SU-DHL-6 (cell line): ENCODE results near the gene ERP29.

ENCODE experiments used
- H2AFZ ChIP-seq: fragments of 200-600 bp; sonication (generic); 2 replicates; pipeline ENCODE4 v1.6.1; 2014; ENCODE audit warnings: low read depth, mild to moderate bottlenecking, moderate library complexity, mixed read lengths, antibody characterized with exemption, low read length; ENCODE audit not compliant: severe bottlenecking
- H3F3A ChIP-seq: fragments of 200-600 bp; shearing (Covaris generic); 2 replicates; pipeline ENCODE4 v1.6.0; 2016; ENCODE audit warnings: antibody characterized with exemption, mild to moderate bottlenecking; ENCODE audit not compliant: insufficient read depth
- H3K27ac ChIP-seq: fragments of 200-600 bp; sonication (generic); 2 replicates; pipeline ENCODE4 v1.5.1; 2016; ENCODE audit warnings: low read depth, mild to moderate bottlenecking, low read length, moderate library complexity, mixed read lengths
- H3K27me3 ChIP-seq: fragments of 200-600 bp; sonication (generic), shearing (Covaris generic); 2 replicates; pipeline ENCODE4 v1.6.0; 2014; ENCODE audit warnings: mild to moderate bottlenecking, low read length
- H3K36me3 ChIP-seq: fragments of 200-600 bp; sonication (generic); 2 replicates; pipeline ENCODE4 v1.6.1; 2014; ENCODE audit warnings: mild to moderate bottlenecking, low read length, mixed read lengths
- H3K4me2 ChIP-seq: fragments of 300-600, 200-600 bp; shearing (Covaris generic), sonication (generic); 2 replicates; pipeline ENCODE4 v1.6.0; 2014; ENCODE audit warnings: low read length, low read depth, mild to moderate bottlenecking; ENCODE audit not compliant: poor library complexity, severe bottlenecking
- H3K4me3 ChIP-seq: fragments of 200-600 bp; sonication (generic); 2 replicates; pipeline ENCODE4 v1.5.1; 2014; ENCODE audit warnings: antibody characterized with exemption, low read length, mild to moderate bottlenecking, mixed read lengths; ENCODE audit not compliant: insufficient read depth, poor library complexity, severe bottlenecking
- H3K79me2 ChIP-seq: fragments of 200-600 bp; sonication (generic); 2 replicates; pipeline ENCODE4 v1.6.1; 2014; ENCODE audit warnings: mild to moderate bottlenecking, low read length, moderate library complexity; ENCODE audit not compliant: insufficient read depth
- H3K9ac ChIP-seq: fragments of 200-600 bp; sonication (generic); 2 replicates; pipeline ENCODE4 v1.7.0; 2014; ENCODE audit warnings: mild to moderate bottlenecking, low read length
- H3K9me2 ChIP-seq: fragments of 200-600 bp; sonication (generic); replicated peaks from 2 replicates; pipeline ENCODE4 v1.6.1; 2014; ENCODE audit warnings: low read length; ENCODE audit not compliant: insufficient read depth
- H3K9me3 ChIP-seq: fragments of 200-600 bp; sonication (generic); 2 replicates; pipeline ENCODE4 v1.6.1; 2014; ENCODE audit warnings: low read length, mixed read lengths; ENCODE audit not compliant: insufficient read depth
- H4K20me1 ChIP-seq: fragments of 200-600 bp; sonication (generic); 2 replicates; pipeline ENCODE4 v1.6.1; 2014; ENCODE audit warnings: low read depth, mild to moderate bottlenecking, antibody characterized with exemption, low read length, moderate library complexity, mixed read lengths
- CTCF ChIP-seq: fragments of 200-600 bp; sonication (generic); IDR thresholded peaks from one replicate; pipeline ENCODE4 v1.5.1; 2017; ENCODE audit warnings: antibody characterized with exemption, mild to moderate bottlenecking, low read length, moderate library complexity; ENCODE audit not compliant: insufficient read depth, poor library complexity, severe bottlenecking
- EZH2phosphoT487 ChIP-seq: fragments of 200-600 bp; sonication (generic), shearing (Covaris generic); conservative IDR thresholded peaks from 2 replicates; pipeline ENCODE4 v1.6.1; 2018; ENCODE audit warnings: mild to moderate bottlenecking, antibody characterized with exemption, low read length, moderate library complexity, mixed read lengths

The ERP29 gene

GRCh38 chr12:111975161-111975931 is 37.9 kb upstream of the ERP29 start:
- H3K4me3 ChIP-seq, result no peak overlapping the region
- H3K4me2 ChIP-seq, result no peak overlapping the region
- no peak overlapping the region for H3K27ac ChIP-seq
- H3K9me3 ChIP-seq, result no peaks in the 10 kb centered on the region
- no peaks in the 10 kb centered on the region; the same call in 1 of the 2 replicates for H3F3A ChIP-seq
- no peaks in the 10 kb centered on the region for H3K27me3 ChIP-seq
- H3K79me2 ChIP-seq, result no peaks in the 10 kb centered on the region
- H4K20me1 ChIP-seq, result no peaks in the 10 kb centered on the region; the same call in 1 of the 2 replicates
- peaks cover 18% of the 10 kb centered on the region for H3K36me3 ChIP-seq
- TF ChIP-seq CTCF (no peak), EZH2phosphoT487 (no peak)
- no peak overlapping the region for H3K9ac ChIP-seq
- no peak overlapping the region for H2AFZ ChIP-seq
- H3K9me2 ChIP-seq, result no peaks in the 10 kb centered on the region

DNA sequence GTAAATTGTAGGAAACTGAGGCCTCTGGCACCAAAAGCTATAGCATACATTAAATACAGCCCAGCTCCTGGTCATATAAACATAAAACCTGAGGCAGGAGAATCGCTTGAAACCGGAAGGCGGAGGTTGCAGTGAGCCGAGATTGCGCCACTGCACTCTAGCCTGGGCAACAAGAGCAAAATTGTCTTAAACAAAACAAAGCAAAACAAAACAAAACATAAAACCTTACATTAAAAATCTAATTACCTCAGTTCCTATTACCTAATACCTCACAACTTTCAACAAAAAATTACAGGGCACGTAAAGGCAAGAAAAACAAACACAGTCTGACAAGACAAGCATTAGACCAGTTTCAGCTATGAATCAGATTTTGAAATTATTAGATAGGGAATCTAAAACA is 36.9 kb upstream of the ERP29 start:
- H3K36me3 ChIP-seq, result peaks cover 12% of the 10 kb centered on the region
- H3K9me3 ChIP-seq, result no peaks in the 10 kb centered on the region
- no peak overlapping the region for H3K4me2 ChIP-seq
- H3K27me3 ChIP-seq, result no peaks in the 10 kb centered on the region
- H3K79me2 ChIP-seq, result no peaks in the 10 kb centered on the region
- H3K9ac ChIP-seq, result no peak overlapping the region
- TF ChIP-seq EZH2phosphoT487, result no peak
- TF ChIP-seq CTCF, result no peak
- H2AFZ ChIP-seq, result no peak overlapping the region
- H3K9me2 ChIP-seq, result no peaks in the 10 kb centered on the region
- H4K20me1 ChIP-seq, result no peaks in the 10 kb centered on the region; the same call in 1 of the 2 replicates
- H3K4me3 ChIP-seq, result no peak overlapping the region
- no peaks in the 10 kb centered on the region; the same call in 1 of the 2 replicates for H3F3A ChIP-seq
- H3K27ac ChIP-seq, result no peak overlapping the region

DNA sequence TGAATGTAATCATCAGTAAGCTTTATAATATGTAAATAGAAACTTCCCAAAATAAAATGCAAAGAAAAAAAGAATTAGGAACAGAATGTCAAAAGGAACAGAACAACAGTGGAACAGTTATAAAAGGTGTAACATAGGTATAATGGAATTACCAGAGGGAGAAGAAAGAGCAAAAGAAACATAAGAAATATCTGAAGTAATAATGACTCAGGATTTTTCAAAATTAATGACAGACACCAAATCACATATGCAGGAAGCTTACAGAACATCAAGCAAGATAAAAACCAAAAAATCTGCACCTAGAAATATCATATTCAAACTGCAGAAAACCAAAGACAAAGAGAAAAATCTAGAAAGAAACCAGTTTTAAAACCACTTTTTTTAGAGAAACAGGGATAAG is 36.4 kb upstream of the ERP29 start:
- no peaks in the 10 kb centered on the region; the same call in 1 of the 2 replicates for H4K20me1 ChIP-seq
- H3K4me3 ChIP-seq, result no peak overlapping the region
- H2AFZ ChIP-seq, result no peak overlapping the region
- no peaks in the 10 kb centered on the region for H3K27me3 ChIP-seq
- no peaks in the 10 kb centered on the region for H3K79me2 ChIP-seq
- no peak overlapping the region for H3K27ac ChIP-seq
- no peak overlapping the region for H3K4me2 ChIP-seq
- no peaks in the 10 kb centered on the region; the same call in 1 of the 2 replicates for H3F3A ChIP-seq
- H3K9me3 ChIP-seq, result no peaks in the 10 kb centered on the region
- H3K9ac ChIP-seq, result no peak overlapping the region
- no peaks in the 10 kb centered on the region for H3K9me2 ChIP-seq
- H3K36me3 ChIP-seq, result peaks cover 7% of the 10 kb centered on the region; the same call in 1 of the 2 replicates
- TF ChIP-seq EZH2phosphoT487 (no peak), CTCF (no peak)
